HG03460 (cell line): ENCODE data around the gene PHLDA2.

Experiments used
- ATAC-seq: cut with Tn5 transposase; IDR thresholded peaks from one replicate; pipeline ENCODE4 v1.9.1; 2021; ENCODE audit not compliant: unreplicated experiment

The PHLDA2 gene

GRCh38 chr11:2928605-2929530 lies at the start of gene PHLDA2:
TSS of gene PHLDA2 (minus strand) at chr11:2929420. CDS start at chr11:2929364, 56 bp downstream.
- ATAC-seq: no peak

GRCh38 chr11:2977113-2977512 lies 47.9 kb upstream of the PHLDA2 start:
- no peak for ATAC-seq

- ATAC-seq: no peak
Observed at GRCh38 chr11:2976294-2977063, 47.3 kb upstream of the PHLDA2 start.

GRCh38 chr11:2975594-2975993 lies 46.4 kb upstream of the PHLDA2 start:
- no peak for ATAC-seq

GRCh38 chr11:2974272-2974671 lies 45.1 kb upstream of the PHLDA2 start:
- no peak for ATAC-seq

GRCh38 chr11:2968341-2968900 lies 39.2 kb upstream of the PHLDA2 start:
- ATAC-seq: no peak

- ATAC-seq: no peak
Observed at GRCh38 chr11:2964782-2965181, 35.6 kb upstream of the PHLDA2 start.

GRCh38 chr11:2963761-2964160 lies 34.5 kb upstream of the PHLDA2 start:
- ATAC-seq: no peak

GRCh38 chr11:2963112-2963754 lies 34.0 kb upstream of the PHLDA2 start:
- no peak for ATAC-seq

- ATAC-seq: no peak
Observed at GRCh38 chr11:2961080-2961479, 31.9 kb upstream of the PHLDA2 start.

- ATAC-seq: no peak
Observed at GRCh38 chr11:2960139-2960538, 30.9 kb upstream of the PHLDA2 start.

- no peak for ATAC-seq
Observed at GRCh38 chr11:2958251-2958650, 29.0 kb upstream of the PHLDA2 start.

- ATAC-seq: no peak
Observed at GRCh38 chr11:2955906-2956476, 26.8 kb upstream of the PHLDA2 start.

- ATAC-seq: no peak
Observed at GRCh38 chr11:2954263-2954662, 25.0 kb upstream of the PHLDA2 start.

- no peak for ATAC-seq
Observed at GRCh38 chr11:2952290-2952689, 23.1 kb upstream of the PHLDA2 start.

- no peak for ATAC-seq
Observed at GRCh38 chr11:2951231-2952110, 22.3 kb upstream of the PHLDA2 start.

GRCh38 chr11:2950825-2951224 lies 21.6 kb upstream of the PHLDA2 start:
- no peak for ATAC-seq

- ATAC-seq: no peak
Observed at GRCh38 chr11:2949920-2950319, 20.7 kb upstream of the PHLDA2 start.

- no peak for ATAC-seq
Observed at GRCh38 chr11:2947744-2948143, 18.5 kb upstream of the PHLDA2 start.

GRCh38 chr11:2945757-2946287 lies 16.6 kb upstream of the PHLDA2 start:
- no peak for ATAC-seq
